GM12872 (cell line): ENCODE measurements around the gene MTG2.

Experiments
- CTCF ChIP-seq: IDR thresholded peaks from 3 replicates; pipeline ENCODE4 v1.5.1; 2011; ENCODE audit warnings: low read depth, mild to moderate bottlenecking, low read length, moderate library complexity; ENCODE audit not compliant: insufficient read depth

MTG2 gene

GRCh38 chr20:62160253-62160652 lies 22.6 kb upstream of the MTG2 start:
- TF ChIP-seq CTCF: no peak

GRCh38 chr20:62160876-62161275 lies 22.0 kb upstream of the MTG2 start:
- TF ChIP-seq CTCF: no peak

- no peak for TF ChIP-seq CTCF
Measured at GRCh38 chr20:62161347-62161746, 21.5 kb upstream of the MTG2 start.

DNA sequence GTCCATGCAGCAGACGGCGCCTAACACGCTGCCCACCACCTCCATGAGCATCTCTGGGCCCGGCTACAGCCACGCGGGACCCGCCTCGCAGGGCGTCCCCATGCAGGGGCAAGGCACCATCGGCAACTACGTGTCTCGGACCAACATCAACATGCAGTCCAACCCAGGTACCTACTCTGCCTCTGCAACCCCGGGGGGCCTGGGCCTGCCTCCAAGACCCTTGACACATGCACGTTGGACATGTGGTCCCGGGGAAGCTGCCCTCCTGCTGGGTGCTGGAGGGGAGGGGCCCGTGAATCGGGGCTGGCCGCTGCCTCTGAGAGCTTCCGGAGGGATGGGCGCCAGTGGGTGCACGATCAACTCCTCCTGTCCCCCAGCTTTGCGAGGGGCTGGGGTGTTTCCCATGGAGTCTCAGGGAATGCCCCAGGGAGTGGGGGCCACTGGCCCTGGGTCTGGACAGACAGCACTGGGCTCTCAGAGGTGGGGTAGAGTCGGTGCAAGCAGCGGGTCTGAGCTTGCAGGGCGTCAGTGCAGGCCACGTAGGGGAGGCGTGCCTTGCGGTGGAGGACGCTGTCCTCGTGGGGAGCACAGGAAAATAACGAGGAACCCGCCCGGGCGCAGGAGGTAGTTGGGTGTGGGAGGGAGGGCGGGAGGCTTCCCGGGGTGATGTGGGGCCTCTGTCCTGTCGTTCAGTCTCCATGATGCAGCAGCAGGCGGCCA lies 19.9 kb upstream of the MTG2 start:
- TF ChIP-seq CTCF: no peak

- TF ChIP-seq CTCF: no peak
Measured at GRCh38 chr20:62163485-62163865, 19.4 kb upstream of the MTG2 start.

- no peak for TF ChIP-seq CTCF
Measured at GRCh38 chr20:62163986-62164762, 18.7 kb upstream of the MTG2 start.

GRCh38 chr20:62164879-62165761 lies 17.7 kb upstream of the MTG2 start:
- no peak for TF ChIP-seq CTCF
